ENCODE measurements around the gene WHAMM. TPM values are rescaled to one million over a fixed set of nuclear protein-coding genes. Genes with fewer than 3 reads are reported as not detected.

The WHAMM gene
- total RNA-seq, 2 experiments from 2014 or later = 8.6 to 13.6 TPM

- CTCF ChIA-PET (ENCODE audit: unreplicated experiment) = no interaction called here
- Histone ChIP-seq H3K9me2 (ENCODE audit: insufficient read depth, low read length) (no peaks in the 10 kb centered on the region), H3K9me3 (ENCODE audit: low read length) (no peaks in the 10 kb centered on the region), H4K20me1 (ENCODE audit: insufficient read depth, low read length) (no peaks in the 10 kb centered on the region), H3K36me3 (ENCODE audit: insufficient read depth, low read length) (no peaks in the 10 kb centered on the region), H3K79me2 (ENCODE audit: insufficient read depth, low read depth, low read length) (no peaks in the 10 kb centered on the region), H3K4me1 (ENCODE audit: insufficient read depth, low read length, poor library complexity, severe bottlenecking) (no peaks in the 10 kb centered on the region), H2AFZ (ENCODE audit: low read length) (no peak overlapping the region), H3K4me3 (ENCODE audit: low read depth, low read length, poor library complexity, severe bottlenecking) (no peak overlapping the region), H3K4me2 (ENCODE audit: low read length) (no peak overlapping the region), H3K27ac (ENCODE audit: low read depth, low read length, poor library complexity, severe bottlenecking) (no peak overlapping the region)
- intact Hi-C loops (cut with micrococcal nuclease; ENCODE audit: unreplicated experiment) = no loop called here
- POLR2A ChIA-PET = no interaction called here
- TF ChIP-seq EZH2phosphoT487 (IDR thresholded peaks at IDR 0.05; ENCODE audit: borderline replicate concordance, low read depth, low read length) (no peak), CTCF (conservative IDR thresholded peaks at IDR 0.05; ENCODE audit: low read length) (no peak)
- no TSS peak for BruUV-seq (replicated peaks)
- no peak for DNase-seq (ENCODE audit: low spot score)
Observed at GRCh38 chr15:82881747-82882146, 72.3 kb downstream of the WHAMM start.

GRCh38 chr15:82882273-82882928, 73.0 kb downstream of the WHAMM start:
- POLR2A ChIA-PET = interaction anchor here (0.9 kb wide), 1 partner anchor 11 kb away, joined by 4 read pairs; no protein-coding TSS in a partner anchor

More at GRCh38 chr15:82882273-82882928, 73.0 kb downstream of the WHAMM start:
- Histone ChIP-seq H3K27ac (ENCODE audit: low read depth, low read length, poor library complexity, severe bottlenecking) (no peak overlapping the region), H3K4me2 (ENCODE audit: low read length) (no peak overlapping the region), H3K4me1 (ENCODE audit: insufficient read depth, low read length, poor library complexity, severe bottlenecking) (no peaks in the 10 kb centered on the region), H3K79me2 (ENCODE audit: insufficient read depth, low read depth, low read length) (no peaks in the 10 kb centered on the region), H4K20me1 (ENCODE audit: insufficient read depth, low read length) (no peaks in the 10 kb centered on the region), H3K9me2 (ENCODE audit: insufficient read depth, low read length) (no peaks in the 10 kb centered on the region), H3K4me3 (ENCODE audit: low read depth, low read length, poor library complexity, severe bottlenecking) (no peak overlapping the region), H2AFZ (ENCODE audit: low read length) (no peak overlapping the region), H3K36me3 (ENCODE audit: insufficient read depth, low read length) (no peaks in the 10 kb centered on the region), H3K9me3 (ENCODE audit: low read length) (no peaks in the 10 kb centered on the region)
- no peak for DNase-seq (ENCODE audit: low spot score)
- no peak for TF ChIP-seq EZH2phosphoT487 (IDR thresholded peaks at IDR 0.05; ENCODE audit: borderline replicate concordance, low read depth, low read length)
- no peak for TF ChIP-seq CTCF (conservative IDR thresholded peaks at IDR 0.05; ENCODE audit: low read length)
- intact Hi-C loops (cut with micrococcal nuclease; ENCODE audit: unreplicated experiment) = no loop called here
- no TSS peak for BruUV-seq (replicated peaks)
- CTCF ChIA-PET (ENCODE audit: unreplicated experiment) = no interaction called here

Other genes starting within 250 kb of the WHAMM start
- not detected in 2 replicates for gene CPEB1, start 162.3 kb upstream of the WHAMM start, total RNA-seq (2014; rRNA removed; shearing (Covaris generic))
- gene CPEB1, start 162.3 kb upstream of the WHAMM start, total RNA-seq (2022) = not detected in 2 replicates
- not detected in 2 replicates for gene AP3B2, start 99.8 kb upstream of the WHAMM start, total RNA-seq (2014; rRNA removed; shearing (Covaris generic))
- gene AP3B2, start 99.8 kb upstream of the WHAMM start, total RNA-seq (2022) = 0.13 and 0.50 TPM in 2 replicates
- gene FSD2, start 3.6 kb upstream of the WHAMM start, total RNA-seq (2014; rRNA removed; shearing (Covaris generic)) = 0.13 and 0.92 TPM in 2 replicates
- 0.28 and 0.32 TPM in 2 replicates for gene FSD2, start 3.6 kb upstream of the WHAMM start, total RNA-seq (2022)
- 3.2 and 5.6 TPM in 2 replicates for gene HOMER2, start 143.1 kb downstream of the WHAMM start, total RNA-seq (2014; rRNA removed; shearing (Covaris generic))
- 5.6 and 6.3 TPM in 2 replicates for gene HOMER2, start 143.1 kb downstream of the WHAMM start, total RNA-seq (2022)
- 28.1 and 39.0 TPM in 2 replicates for gene RAMAC, start 176.6 kb downstream of the WHAMM start, total RNA-seq (2014; rRNA removed; shearing (Covaris generic))
- 23.4 and 24.0 TPM in 2 replicates for gene RAMAC, start 176.6 kb downstream of the WHAMM start, total RNA-seq (2022)
- gene C15orf40, start 202.0 kb downstream of the WHAMM start, total RNA-seq (2014; rRNA removed; shearing (Covaris generic)) = 29.9 and 33.8 TPM in 2 replicates
- gene C15orf40, start 202.0 kb downstream of the WHAMM start, total RNA-seq (2022) = 37.9 and 45.8 TPM in 2 replicates